GM21360 (cell line): ENCODE results near the gene HOXA13.

Source experiments
- ATAC-seq: cut with Tn5 transposase; IDR thresholded peaks from one replicate; pipeline ENCODE4 v1.9.1; 2021; ENCODE audit warnings: mild to moderate bottlenecking, moderate library complexity; ENCODE audit not compliant: unreplicated experiment

Gene HOXA13

DNA sequence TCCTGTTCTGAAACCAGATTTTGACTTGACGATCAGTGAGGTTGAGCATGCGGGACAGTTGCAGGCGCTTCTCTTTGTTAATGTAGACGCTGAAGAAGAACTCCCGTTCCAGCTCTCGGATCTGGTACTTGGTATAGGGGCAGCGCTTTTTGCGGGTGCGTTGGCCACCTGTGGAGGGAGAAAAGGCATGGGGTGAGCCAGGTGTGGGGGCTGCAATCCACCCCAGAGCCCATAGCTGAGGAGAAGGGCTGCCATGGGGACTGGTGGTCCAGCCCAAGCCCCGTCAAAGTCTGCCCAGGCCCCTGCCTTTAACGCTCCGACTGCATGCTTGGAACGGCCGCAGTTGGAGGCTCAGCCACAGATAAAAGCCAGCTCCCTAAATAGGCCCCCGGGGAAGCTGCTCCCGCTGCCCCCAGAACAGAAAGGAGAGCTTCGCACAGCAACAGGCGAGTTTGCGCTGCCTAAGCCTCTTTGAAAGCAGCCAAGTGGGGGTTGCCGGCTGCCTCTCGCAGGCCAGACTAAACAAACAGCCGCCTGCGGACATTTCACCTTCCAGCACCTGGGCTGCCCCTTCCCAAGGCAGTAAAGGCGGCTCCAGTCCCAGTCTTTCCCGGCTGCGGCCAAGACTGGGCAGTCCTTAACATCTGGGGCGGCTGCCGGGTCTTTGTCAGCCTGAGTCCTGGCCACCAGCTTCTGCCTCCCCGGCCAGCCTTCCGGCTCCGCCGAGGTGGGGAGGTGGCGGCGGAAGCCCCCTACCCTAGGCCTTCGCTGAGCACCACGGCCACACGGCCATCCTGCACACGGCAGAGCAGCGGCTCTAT lies 16.8 kb downstream of the HOXA13 start:
- no peak for ATAC-seq

GRCh38 chr7:27182285-27182841 lies 17.5 kb downstream of the HOXA13 start:
- ATAC-seq, result no peak

- ATAC-seq, result no peak
These were observed 18.1 kb downstream of the HOXA13 start for GRCh38 chr7:27181795-27182275.

GRCh38 chr7:27180431-27181420 lies 19.2 kb downstream of the HOXA13 start:
- no peak for ATAC-seq

- ATAC-seq, result no peak
These were observed 20.1 kb downstream of the HOXA13 start for GRCh38 chr7:27179503-27180430.

GRCh38 chr7:27179030-27179429 lies 20.9 kb downstream of the HOXA13 start:
- no peak for ATAC-seq

GRCh38 chr7:27178366-27178765 lies 21.5 kb downstream of the HOXA13 start:
- ATAC-seq, result no peak

GRCh38 chr7:27177795-27178320 lies 22.0 kb downstream of the HOXA13 start:
- ATAC-seq, result no peak

- no peak for ATAC-seq
These were observed 22.7 kb downstream of the HOXA13 start for GRCh38 chr7:27176962-27177794.

DNA sequence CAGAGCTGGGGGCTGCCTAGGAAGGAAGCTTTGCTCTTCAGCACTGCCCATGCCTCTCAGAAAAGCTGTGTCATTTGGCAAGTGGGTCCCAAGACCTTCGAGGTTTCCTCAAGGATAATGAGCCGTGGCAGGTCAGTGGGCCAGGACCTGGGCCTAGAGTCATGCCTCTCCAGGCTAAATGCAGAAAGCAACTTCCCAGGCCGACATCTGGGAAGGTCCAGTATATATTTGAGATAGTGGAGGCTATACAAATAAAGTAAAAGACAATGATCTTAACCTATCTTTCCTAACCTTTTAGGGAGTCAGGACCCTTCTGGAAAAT lies 23.4 kb downstream of the HOXA13 start:
- ATAC-seq, result no peak

DNA sequence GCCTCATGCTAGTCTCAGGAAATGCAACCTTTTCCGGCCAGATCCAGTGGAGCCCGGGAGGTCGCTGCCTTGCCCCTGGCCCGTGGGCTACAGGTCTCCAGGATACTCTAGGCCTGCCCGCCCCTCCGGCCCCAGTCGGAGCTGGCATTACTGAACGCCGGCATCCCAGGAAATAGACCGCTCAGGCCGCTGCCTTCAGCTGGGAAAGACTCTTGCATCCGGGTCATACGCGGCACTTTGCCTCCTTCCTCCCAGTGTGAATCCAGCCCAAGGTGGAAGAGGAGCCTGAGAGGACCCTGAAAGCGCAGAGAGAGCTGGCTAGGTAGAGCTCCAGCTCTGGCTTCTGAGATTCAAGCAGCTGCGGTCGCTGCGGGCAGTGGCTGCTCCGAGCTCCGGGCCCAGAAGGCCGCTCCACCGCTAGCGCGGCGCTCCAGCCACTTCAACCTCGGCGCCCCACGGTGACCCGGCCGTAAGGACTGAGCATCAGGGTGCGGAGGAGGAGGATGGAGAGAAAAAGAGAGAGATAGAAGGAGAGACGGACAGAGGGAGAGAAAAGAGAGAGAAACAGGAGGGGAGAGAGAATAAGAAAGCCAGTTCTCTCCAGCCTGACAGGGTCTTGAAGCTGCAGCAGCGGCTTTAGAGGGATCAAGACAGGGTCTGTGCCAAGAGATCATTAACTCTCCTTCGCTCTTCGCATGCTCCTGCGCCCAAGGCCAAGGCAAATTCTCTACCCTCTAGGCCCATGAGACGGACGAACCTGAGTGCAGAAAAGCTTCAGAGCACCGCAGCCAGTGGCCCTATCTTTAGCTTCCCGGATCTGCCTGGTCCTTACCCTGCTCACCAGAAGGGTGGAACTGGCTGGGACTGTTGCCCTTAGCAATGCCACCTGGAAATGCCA lies 24.0 kb downstream of the HOXA13 start:
- no peak for ATAC-seq

DNA sequence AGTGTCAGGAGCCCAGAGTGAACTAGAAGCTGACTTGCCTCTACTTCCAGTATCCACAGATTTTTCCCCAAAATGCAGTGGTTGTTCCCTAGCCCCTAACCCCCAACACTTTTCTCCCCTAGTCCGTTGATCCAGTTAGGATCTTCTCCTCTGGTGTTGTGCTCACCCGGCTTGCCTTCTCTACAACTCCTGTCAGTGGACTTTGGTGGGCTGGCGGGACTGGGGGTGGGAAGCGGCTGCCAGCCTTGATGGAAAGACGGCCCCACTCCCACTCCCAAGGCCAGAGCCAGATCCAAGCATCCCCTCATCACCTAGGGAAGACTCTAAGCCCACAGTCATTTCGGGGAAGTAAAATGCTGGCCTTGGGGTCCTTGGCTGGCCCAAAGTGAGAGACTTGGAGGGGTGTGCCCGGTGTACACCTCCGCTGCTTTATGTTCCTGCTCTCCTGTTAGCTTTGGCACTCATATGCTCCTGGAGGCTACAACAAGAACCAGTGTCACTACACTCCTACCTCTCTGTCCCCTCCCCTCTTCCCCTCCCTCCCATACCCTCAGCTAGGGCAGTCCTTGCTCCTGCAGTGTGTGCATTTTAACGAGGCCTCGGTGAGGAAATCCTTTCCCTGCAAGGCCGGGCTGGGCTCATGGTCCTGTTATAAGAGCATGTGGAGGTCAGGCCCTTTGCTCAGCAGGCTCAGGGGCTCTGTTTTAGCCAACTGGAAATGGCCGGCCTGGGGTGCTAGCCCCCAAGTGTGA lies 24.8 kb downstream of the HOXA13 start:
- no peak for ATAC-seq

DNA sequence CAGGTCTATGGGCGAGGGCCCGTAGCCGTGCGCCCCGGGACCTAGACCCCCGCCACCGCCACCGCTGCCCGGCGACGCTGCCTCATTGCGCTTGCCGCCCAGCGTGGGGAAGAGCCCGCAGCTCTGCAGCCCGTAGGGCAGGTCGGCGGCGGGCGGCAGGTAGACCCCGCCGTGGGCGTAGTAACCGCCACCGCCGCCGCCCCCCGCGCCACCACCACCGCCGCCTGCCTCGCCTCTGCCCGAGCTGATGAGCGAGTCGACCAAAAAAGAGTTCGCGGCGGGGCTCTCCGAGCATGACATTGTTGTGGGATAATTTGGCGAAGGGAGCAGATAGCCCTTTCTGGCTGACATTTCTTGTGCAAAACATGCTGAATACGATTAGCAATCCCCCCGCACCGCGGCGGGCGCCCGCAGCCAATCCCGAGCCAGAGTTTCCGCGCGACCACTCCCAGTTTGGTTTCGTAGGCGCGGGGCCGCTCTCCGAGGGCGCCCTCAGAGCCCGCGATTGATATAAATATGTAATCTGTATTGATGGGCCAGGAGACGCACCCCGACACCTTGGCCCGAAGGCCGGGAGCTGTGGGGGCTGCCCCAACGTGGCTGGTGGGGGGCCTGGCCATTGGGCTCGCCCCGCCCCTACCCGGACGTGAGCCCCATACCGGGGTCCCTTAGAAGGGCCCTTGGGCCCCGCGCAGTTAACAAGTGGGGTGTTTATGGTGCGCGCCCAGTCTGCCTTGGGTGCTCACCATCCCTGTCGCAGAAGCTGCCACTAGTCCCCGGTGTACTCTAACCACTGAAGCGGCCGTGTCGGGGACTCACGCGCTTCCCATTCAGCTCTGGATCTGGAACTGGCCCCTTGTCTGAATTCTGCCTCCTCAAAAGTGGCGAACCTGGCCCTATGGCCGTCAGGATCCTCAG lies 25.7 kb downstream of the HOXA13 start, which contains the start of gene HOXA10:
Gene HOXA10, minus strand, starts transcription at position 365 of the 918 bp plus-strand sequence. Its CDS starts 14 bp downstream, at position 351.
- ATAC-seq, result no peak

GRCh38 chr7:27173511-27173955 lies 26.4 kb downstream of the HOXA13 start:
- ATAC-seq, result no peak

- ATAC-seq, result no peak
These were observed 26.9 kb downstream of the HOXA13 start for GRCh38 chr7:27172823-27173510.
